Measurements from ENCODE around the gene ZNF610. TPM values are rescaled to one million over a fixed set of nuclear protein-coding genes. Genes with fewer than 3 reads are reported as not detected.

Gene ZNF610
- total RNA-seq, 1 donor from 2014 or later, result 18.0 TPM

GRCh38 chr19:52297601-52298364, 38.3 kb upstream of the ZNF610 start:
- Mint-ChIP-seq H3K4me3 (peak overlapping the region; percentile 94), H3K9me3 (peaks cover 5% of the 10 kb centered on the region), H3K27me3 (peaks cover 3% of the 10 kb centered on the region), H3K36me3 (peaks cover 61% of the 10 kb centered on the region), H3K4me1 (ENCODE audit: unreplicated experiment) (peaks cover 15% of the 10 kb centered on the region), H3K27ac (peak overlapping the region; percentile 94)
- no peak for DNase-seq (ENCODE audit: extremely low spot score, unreplicated experiment)
- no peak for TF ChIP-seq CTCF (conservative IDR thresholded peaks at IDR 0.05)

GRCh38 chr19:52307275-52307674, 28.8 kb upstream of the ZNF610 start:
- TF ChIP-seq CTCF (conservative IDR thresholded peaks at IDR 0.05), result no peak
- peaks cover 75% of the 10 kb centered on the region for H3K36me3 Mint-ChIP-seq
- H3K4me3 Mint-ChIP-seq, result no peak overlapping the region
- H3K4me1 Mint-ChIP-seq (ENCODE audit: unreplicated experiment), result no peaks in the 10 kb centered on the region
- no peaks in the 10 kb centered on the region for H3K27me3 Mint-ChIP-seq
- H3K9me3 Mint-ChIP-seq, result peaks cover 25% of the 10 kb centered on the region
- H3K27ac Mint-ChIP-seq, result no peak overlapping the region
- no peak for DNase-seq (ENCODE audit: extremely low spot score, unreplicated experiment)

- DNase-seq (ENCODE audit: extremely low spot score, unreplicated experiment), result no peak
- Mint-ChIP-seq H3K27ac (no peak overlapping the region), H3K9me3 (peaks cover 42% of the 10 kb centered on the region), H3K36me3 (peaks cover 79% of the 10 kb centered on the region), H3K27me3 (no peaks in the 10 kb centered on the region), H3K4me1 (ENCODE audit: unreplicated experiment) (no peaks in the 10 kb centered on the region), H3K4me3 (no peak overlapping the region)
- no peak for TF ChIP-seq CTCF (conservative IDR thresholded peaks at IDR 0.05)
These were observed 13.6 kb upstream of the ZNF610 start for GRCh38 chr19:52322429-52322828.

- H3K36me3 Mint-ChIP-seq, result peaks cover 13% of the 10 kb centered on the region
- peaks cover 4% of the 10 kb centered on the region for H3K4me1 Mint-ChIP-seq (ENCODE audit: unreplicated experiment)
- H3K4me3 Mint-ChIP-seq, result no peak overlapping the region
- no peak for TF ChIP-seq CTCF (conservative IDR thresholded peaks at IDR 0.05)
- peaks cover 4% of the 10 kb centered on the region for H3K9me3 Mint-ChIP-seq
- H3K27ac Mint-ChIP-seq, result no peak overlapping the region
- no peak for DNase-seq (ENCODE audit: extremely low spot score, unreplicated experiment)
- no peaks in the 10 kb centered on the region for H3K27me3 Mint-ChIP-seq
These were observed 4.3 kb upstream of the ZNF610 start for GRCh38 chr19:52331757-52332156.

GRCh38 chr19:52335768-52336116, 301 bp upstream of the ZNF610 start:
- peaks cover 29% of the 10 kb centered on the region for H3K36me3 Mint-ChIP-seq
- peak overlapping the region; percentile 97 for H3K4me3 Mint-ChIP-seq
- peaks cover 13% of the 10 kb centered on the region for H3K4me1 Mint-ChIP-seq (ENCODE audit: unreplicated experiment)
- no peak for TF ChIP-seq CTCF (conservative IDR thresholded peaks at IDR 0.05)
- H3K27me3 Mint-ChIP-seq, result no peaks in the 10 kb centered on the region
- no peaks in the 10 kb centered on the region for H3K9me3 Mint-ChIP-seq
- H3K27ac Mint-ChIP-seq, result peak overlapping the region; percentile 93
- no peak for DNase-seq (ENCODE audit: extremely low spot score, unreplicated experiment)

Measured in type B pancreatic cell (in vitro differentiated cells).